Hematopoietic multipotent progenitor cell treated with erythropoietin and hydrocortisone succinate and interleukin-3 and kit ligand, for 15 days (in vitro differentiated cells): ENCODE measurements around the gene SHB.
A peak's percentile ranks its signal among the peaks of the same experiment; 100 is the strongest.
"Not testable (repeated sequence)": the region's sequence is repeated elsewhere in the genome, so short reads cannot be mapped to it uniquely, and the experiment has no call there.

Source experiments
- DNase-seq: peaks from one replicate; pipeline ENCODE4 v3.0.0-alpha.2; 2015; ENCODE audit warnings: low spot score

Gene SHB

DNA sequence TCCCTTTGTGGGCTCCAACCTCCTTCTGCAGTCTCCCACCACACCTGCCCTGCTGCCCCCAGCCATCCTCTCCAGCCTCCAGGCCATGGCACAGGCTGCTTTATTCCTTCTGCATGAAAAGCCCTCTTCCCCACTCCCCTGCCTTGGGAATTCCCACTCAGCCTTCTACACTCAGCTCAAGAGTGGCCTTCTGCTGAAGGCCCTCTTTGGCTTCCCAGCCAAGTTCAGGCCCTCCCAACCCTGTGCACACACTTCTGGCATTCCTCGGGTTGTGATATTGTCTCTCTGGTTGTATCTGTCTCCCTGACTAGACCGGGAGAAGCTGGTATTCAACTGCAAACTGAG, 5.7 kb downstream of the SHB start:
- DNase-seq: no peak

DNA sequence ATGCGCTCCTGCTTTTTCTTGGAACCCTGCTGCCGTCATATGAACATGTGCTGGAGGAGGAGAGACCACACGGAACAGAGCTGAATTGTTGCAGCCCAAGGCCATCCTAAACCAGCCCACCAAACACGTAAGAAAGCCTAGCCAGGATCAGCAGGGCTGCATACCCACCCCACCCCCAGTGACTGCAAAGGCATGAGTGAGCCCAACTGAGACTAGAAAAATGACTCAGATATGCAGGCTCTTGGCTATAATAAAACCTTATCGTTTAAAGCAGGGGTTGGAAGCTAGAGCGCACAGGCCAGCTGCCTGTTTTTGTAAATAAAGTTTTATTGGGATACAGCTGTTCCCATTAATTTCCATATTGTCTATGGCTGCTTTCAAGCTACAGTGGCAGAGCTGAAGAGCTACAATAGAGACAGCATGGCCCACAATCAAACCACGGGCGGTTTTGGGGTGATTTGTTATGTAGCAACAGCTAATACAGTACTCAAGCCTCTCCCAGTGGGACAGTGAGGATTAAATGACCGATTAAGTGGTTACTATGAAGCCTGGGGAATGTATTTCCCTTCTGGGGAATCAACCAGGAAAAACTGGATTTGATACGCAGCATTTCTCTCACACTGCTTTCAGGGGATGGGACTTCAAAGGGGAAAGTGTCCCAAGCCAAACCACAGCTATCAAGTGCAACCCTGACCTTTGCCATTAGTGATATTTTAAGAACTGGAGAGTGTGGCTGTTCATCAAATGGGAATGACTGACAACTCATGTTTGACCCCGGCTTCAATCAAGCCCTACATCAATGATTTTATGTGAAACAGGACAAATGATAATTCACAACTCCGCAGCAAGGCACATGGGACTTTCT, 6.3 kb downstream of the SHB start:
- DNase-seq: peak; percentile 22

DNA sequence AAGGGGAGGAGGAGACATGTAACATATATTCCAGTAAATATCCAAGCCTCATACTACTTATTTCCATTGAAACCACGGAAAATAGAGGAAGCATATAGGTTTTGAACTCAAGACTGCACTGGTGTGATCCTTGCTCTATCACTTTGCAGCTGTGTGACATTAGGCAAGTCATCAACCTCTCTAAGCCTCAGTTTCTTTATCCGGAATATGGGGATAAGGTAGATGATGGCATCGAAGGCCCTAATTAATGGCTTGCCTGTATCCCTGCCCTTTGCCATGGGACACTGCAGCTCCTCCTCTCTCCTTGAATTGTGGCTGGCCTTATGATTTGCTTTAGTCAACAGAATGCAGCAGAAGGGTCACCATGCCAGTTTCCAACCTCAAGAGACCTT, 6.9 kb downstream of the SHB start:
- no peak for DNase-seq

DNA sequence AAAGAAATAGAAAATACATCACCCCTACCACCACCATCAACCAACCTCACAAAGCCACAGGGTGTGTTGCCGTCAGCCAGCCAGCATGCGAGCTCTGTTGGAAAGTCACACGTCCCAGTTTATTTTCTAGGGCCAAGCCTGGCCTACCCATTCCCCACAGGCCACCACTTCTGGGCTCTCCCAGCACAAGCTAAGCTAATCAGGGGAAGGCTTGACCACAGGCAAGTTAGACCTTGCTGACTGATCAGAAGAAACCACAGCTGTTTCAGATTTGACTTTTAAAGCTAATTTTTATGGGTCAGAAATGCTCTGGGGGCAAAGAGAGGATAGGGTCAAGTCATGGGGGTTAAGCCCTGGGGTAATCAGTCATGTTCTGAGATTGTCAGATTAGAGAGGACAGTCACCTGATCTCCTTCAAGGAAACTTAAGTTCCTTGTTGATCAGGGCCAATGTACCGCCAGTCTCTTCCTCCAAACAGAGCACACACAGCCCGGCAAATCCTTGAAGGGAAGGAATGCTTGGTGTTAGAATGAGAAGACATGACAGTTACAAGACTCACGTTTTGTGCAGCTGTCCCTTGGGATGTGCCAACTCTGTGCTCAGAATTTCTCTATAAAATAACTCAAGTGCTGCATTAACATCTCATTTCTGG, 7.6 kb downstream of the SHB start:
- DNase-seq: no peak

DNA sequence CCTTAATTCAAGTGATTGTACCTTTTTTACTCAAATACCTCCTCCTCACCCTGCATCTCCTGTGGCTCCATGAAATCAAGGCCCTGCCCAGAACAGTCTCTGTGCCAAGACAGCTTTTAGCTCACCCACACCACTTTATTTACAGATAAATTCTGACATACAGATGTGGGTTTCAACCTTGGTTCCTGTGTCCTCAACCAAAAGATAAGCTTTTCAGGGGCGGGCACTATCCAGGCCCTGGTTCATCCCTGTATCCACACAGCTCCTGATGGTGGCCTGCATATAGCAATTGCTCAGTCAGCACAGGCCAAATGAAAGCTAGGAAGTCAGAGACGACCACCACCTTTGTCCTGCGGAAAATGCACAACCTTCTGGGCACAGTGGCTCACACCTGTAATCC, 8.3 kb downstream of the SHB start:
- no peak for DNase-seq

DNA sequence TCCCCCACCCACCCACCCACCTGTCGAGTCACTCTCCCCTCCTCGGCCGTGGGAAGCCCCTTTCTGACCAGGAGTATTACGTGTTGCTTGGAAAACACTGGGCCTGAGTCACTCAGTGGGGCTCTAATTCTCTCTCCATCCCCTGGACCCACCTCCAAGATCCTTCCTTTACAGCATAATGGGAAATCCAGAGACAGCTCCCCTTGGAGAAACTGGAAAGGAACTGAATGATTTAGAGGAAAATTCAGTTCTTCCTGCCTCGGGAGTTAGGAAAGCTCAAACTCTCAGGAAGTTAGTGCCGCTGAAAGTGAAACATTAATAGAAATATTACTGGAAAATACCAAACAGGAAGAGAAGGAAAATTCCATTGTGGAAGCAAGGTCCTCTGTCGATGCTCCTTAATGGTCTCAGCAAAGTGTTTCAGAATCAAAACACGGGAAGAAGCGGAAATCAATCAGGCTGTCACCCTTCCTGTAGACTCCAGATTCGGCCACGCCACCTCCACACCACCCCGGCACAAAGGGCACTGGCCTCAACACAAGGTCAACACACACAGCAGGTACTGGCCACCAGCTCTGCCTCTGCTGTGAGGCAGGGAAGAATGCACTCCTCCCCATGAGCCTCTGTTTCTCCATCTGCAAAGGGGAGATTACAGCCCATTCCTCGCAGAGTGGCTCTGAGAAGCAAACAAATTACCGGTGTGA, 9.6 kb downstream of the SHB start:
- no peak for DNase-seq

DNA sequence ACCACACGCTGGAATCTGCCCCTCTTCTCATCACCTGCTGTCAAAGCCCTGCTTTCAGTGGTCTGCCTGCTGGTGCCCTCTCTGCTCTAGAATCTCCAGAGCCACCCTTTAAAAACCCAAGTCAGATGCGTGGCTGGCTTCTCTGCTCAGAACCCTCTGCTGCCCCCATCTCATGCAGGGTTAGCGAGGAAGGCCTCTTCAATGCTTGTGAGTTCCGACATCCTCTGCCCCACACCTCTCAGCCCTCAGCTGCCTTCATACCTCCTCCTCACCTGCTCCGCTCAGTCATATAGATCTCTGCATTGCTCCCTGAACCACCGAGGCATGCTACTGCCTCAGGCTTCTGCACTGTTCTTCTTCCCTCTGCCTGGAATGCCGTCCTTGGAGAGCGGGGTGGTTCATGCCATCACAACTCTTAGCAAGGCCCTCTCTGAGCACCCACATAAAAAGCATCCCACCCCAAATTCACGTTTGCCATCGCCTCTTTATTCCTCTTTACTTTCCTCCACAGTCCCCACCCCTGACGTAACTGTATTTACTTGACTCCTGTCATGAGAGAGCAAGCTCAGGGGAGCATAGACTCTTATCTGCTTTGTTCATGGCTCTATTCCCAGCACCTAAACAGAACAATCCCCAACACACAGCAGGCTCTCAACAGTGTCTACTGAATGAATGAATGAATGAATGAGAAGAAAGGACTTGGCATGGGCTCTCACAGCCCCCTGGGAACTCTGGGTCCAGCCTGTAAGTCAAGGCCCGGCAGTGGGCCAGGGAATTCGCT, 10.4 kb downstream of the SHB start:
- no peak for DNase-seq

DNA sequence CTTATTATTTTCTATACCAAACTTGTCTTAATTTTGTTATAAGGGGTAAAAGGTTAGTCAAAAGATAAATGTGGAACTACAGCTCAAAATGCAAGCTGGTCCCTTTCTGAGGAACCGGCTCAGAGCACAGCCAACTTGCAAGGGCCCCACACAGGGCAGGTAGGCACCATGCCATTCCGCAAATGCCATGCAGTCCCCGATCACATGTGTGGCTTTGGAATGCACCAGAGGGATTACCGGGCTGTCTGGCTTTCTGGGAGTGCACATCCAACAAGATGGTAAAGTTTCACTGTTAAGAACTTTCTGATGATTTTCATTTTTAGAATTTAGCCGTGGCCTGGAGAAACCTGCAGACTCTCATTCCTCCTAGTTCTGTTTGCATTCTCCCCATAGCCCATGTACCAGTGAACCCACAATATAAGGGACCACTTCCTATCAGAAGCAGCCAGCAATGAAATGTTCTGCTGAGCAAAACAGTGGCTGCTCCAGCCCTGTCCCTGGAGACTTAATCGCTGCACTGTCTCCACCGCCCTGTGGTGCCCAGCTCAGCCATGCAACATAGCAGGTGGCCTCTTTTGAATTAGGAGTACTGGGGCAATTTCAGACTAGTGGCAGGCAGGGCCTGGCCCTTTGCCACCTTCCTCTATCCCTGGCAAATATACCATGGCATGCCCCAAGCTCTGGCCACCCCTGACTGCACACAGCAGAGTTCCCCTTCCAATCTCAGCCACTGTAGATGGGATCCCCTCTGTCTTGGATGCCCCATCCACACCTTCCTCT, 11.4 kb downstream of the SHB start:
- DNase-seq: no peak

DNA sequence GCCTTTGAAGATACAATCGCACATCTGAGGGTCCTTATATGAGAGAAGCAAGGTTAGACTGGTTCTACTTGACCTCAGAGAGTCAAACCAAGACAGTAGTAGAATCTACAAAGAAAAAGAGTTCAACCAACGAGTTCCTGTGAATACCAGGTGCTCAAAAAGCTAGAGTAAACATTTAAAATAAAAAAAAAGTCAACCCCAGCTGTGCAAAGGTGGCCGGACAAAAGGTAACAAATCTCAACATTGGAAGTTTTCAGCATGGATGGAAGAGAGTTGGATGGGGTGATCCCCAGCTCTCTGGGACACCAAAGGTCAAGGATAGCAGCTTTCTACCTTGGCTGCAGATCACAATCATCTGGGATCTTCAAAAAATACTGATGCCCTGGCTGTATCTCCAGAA, 14.4 kb downstream of the SHB start:
- no peak for DNase-seq

DNA sequence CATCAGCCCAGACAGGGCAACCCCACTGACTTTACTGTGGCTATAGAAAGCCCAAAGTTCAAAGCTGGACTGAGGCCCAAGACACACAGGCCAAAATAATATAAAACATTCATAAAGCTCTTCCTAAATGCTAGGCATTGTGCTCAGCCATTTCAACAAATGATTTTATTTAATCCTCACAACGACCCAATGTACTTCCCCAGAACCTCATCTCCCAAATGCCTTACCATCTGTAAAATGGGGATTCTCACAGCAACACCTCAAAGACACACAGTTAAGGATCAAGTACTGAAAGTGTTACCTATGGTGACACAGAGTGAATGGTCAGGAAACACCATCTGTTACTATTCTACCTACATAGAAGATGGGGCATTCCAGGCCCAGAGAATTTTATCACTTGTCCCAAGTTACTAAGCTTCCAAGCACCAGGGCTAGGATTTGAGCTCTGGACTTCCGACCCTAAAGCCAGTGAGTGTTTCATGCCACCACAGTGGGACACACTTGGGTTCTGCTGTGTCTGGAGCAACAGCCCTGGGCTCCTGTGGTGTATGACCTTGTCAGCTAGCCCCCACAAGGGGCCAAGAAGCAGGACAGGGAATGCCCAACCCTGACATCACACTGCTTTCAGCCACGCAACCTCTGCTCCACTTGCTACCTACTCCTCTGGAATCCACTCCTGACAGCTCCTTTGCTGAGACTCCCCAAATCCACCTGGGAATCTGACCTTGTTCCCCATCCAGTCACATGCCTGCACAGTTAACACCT, 15.1 kb downstream of the SHB start:
- no peak for DNase-seq

DNA sequence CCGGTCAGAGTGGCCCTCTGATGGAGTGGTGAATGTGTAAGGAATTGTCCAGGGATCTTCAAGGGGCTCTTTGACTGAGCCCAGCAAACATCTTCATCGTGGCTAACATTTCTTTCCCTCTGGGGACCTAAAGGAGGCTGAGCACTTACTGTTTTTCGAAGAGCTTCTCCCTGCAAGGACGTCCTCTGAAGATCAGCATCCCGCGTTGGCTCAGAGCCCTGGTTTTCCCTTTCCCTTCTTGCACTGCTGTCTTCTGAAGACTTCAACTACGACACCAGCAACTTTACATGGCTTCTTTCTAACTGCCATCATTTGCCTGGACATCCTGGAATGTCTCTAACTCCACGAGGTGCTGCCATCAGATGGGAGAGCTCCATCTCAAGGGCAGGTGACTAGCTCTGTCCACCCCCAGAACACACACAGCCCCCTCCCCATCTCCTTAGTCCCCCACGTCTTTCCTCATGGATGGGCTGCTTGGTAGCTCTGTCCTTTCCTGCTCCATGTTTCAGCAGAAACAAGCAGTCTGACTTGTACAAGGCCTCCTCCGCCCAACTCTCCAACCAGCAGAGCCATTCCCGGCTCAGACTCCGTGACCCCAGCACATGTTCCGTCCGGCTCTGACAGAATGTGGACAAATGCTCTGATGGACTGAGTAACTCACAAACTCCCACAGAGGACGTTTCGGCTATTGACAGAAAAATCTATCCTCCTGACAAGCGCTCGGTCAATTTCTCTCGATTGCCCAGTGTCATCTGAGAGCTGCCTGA, 17.1 kb downstream of the SHB start:
- no peak for DNase-seq

DNA sequence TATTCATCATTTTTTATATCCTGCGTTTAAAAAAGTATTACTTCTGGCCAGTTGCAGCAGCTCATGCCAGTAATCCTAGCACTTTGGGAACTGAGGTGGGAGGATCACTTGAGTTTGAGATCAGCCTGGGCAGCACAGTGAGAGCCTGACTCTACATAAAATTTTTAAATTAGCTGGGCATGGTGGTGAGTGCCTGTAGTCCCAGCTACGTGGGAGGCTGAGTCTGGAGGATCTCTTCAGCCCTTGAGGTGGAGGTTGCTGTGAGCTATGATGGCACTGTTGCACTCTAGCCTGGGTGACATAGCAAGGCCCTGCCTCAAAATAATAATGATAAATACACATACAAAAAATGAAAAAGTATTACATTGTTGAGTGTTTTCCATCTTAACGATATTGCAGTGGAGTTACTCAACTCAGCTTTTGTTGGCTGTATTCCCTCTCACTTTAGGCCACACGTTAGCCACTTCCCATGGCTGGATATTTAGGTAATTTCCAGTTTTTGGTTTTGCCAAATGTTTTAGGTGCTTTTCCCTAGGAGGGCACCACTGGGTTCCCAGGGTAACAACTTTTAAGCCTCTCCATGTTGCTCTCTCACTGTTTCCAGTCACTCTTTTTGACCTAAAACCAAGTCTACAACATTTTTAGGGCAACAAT, 20.6 kb downstream of the SHB start:
- DNase-seq: no peak

DNA sequence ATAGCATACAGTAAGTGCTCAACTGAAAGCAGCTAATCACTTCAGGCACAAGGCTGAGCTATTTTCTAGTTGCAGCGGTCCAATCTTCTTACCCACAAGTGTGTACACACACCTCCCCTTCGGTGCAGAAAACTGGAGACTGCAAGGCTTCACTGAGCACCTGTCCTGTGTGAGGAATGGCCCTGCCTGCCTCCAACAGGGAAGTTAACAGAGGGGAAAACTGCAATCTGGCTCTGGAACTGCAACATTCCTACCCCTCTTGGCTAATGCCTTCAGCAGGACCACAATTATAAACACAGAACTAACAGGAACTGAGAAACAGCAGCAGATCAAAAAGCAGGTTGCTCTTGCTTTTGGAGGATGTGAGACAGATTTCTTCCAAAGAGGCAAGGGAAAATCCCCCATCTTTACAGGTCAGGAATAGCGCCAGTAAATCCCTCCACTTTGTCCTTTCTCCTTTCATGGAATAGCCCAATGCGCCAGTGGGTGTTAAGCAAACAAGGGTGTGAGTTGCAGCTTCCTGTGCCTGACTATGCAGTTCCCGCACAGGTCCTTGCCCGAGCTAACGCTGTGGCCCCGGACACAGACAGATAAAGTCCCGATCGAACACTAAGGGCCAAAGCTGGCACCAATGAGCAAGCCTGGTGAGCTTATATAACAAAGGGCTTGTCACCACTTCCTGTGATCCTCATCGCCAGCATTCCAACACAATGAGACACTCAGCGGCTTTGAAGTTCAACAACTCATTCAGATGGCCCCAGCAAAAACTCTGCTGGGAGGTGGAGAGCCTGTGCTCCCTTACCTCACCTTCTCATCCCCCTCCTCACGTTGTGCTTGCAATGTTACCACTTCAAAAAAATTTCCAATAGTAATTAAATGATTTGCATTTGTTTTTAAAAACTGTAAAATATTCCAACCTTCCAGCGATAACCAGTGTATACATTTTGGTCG, 21.5 kb downstream of the SHB start:
- DNase-seq: no peak

DNA sequence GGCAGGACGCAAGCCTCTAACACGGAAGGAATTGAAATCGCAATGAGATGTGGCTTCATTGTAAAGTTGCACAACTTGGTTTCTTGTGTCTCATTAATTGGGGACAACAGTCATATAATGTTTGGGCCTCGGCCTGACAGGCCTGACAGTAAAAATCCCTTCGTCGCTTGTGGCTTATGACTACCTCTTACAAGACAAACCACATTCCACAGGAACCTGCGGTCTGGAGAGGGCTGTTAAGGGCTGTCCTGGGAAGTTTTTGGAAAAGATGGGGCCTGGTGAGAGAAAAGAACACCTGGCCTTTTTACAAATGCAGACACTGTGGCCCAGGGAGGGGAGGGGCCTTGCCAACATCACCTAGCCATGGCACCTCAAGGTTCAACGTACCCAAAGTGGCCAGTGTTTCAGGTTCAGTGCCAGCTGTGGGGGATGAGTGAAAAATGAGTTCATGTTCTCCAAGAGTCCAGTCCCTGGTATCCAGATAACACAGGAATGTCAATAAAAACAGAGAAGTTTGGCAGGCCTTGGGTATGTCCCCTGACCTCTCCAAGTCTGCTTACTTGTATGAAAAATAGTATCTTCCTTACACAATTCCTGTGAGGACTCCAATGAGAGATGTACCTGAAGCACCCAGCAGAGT, 22.2 kb downstream of the SHB start:
- DNase-seq: no peak

DNA sequence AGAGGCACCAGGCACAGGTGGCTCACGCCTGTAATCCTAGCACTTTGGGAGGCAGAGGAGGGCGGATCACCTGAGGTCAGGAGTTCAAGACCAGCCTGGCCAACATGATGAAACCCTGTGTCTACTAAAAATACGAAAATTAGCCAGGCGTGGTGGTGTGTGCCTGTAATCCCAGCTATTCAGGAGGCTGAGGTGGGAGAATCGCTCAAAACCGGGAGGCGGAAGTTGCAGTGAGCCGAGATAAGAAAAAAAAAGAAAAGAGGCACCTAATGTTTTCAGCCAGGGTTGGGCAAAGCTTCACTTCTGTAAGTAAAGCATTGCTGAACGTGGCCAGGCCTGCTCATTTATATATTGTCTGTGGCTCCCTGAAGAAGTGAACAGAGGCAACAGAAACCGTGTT, 23.1 kb downstream of the SHB start:
- not testable (repeated sequence) for DNase-seq

DNA sequence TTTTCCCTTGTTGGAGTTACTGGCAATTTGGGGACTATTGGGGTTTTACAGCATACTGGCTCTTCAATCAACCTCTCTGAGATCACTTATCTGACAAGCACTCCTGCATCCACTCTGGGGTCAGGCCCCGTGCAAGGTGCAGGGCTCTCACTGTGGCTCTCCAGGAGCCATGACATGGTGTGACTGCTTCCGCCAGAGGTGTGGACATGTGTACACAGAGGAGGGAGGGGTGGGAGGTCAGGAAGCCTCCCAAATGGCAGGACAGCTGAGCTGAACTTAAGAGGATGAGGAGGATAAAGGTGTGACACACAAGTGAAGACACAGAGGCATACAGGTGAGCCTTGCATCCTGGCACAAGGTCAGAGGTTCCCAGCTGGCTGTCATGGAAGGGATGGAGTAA, 24.3 kb downstream of the SHB start:
- no peak for DNase-seq

DNA sequence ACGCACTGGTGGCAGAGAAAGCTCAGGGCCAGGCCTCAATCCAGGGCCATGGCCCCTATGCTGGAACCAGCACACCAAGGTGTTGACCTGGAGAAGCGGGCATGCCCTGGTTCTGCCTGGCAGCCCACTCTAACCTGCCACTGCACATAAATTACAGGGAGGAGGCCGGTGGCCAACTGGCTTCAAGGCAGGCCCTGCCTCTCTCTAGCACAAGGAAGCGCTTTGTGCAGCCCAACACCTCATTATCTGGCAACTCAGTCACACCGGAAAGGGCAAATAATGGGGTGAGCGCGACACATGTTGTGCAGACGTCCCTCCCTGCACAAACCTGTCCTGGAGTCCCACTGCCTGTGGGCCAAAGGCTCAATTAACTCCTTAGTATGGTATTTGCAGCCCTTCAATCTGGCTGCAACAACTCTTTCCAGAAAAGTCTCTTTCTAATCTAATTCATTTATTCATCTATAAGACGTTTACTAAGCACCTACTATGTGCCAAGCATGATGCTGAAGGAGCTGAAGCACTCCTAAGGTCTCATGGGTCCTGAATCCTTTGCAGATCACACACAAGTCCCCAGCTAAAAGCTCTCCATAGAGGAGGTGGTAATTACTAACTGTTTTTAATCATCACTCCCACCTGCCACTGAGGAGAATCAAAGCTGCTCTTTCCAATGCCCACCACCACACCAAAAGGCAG, 24.9 kb downstream of the SHB start:
- DNase-seq: no peak
